ENCODE results near the gene HTT. TPM values are rescaled to one million over a fixed set of nuclear protein-coding genes. Genes with fewer than 3 reads are reported as not detected.
A peak's percentile ranks its signal among the peaks of the same experiment; 100 is the strongest.

HTT gene
- total RNA-seq, 1 experiment from 2014 or later = 64.4 TPM

- Histone ChIP-seq H3K79me1 (ENCODE audit: insufficient read depth, low read depth, low read length, poor library complexity, severe bottlenecking) (no peaks in the 10 kb centered on the region), H2BK12ac (ENCODE audit: insufficient read length, low read depth, low read length) (no peak overlapping the region), H3K56ac (ENCODE audit: insufficient read length, low read depth, low read length) (no peak overlapping the region), H4K8ac (replicated peaks; ENCODE audit: insufficient read length, low read depth, low read length) (no peak overlapping the region), H3K9ac (ENCODE audit: extremely low read depth, insufficient read length, low read length) (no peak overlapping the region), H3K4me1 (ENCODE audit: insufficient read depth, low read length) (peaks cover 3% of the 10 kb centered on the region; the same call in 1 of the 2 replicates), H2BK20ac (ENCODE audit: low read depth, low read length, poor library complexity, severe bottlenecking) (no peak overlapping the region), H4K5ac (ENCODE audit: insufficient read length, low read depth, low read length) (no peak overlapping the region), H3K27ac (ENCODE audit: insufficient read length, low read depth, low read length) (no peak overlapping the region), H2BK120ac (ENCODE audit: low read depth, low read length, poor library complexity, severe bottlenecking) (no peak overlapping the region), H3K4me2 (ENCODE audit: insufficient read depth, insufficient read length, low read length) (no peak overlapping the region), H4K20me1 (ENCODE audit: control insufficient read depth, insufficient read depth, insufficient read length) (no peaks in the 10 kb centered on the region), H2AK5ac (ENCODE audit: insufficient read length, low read length) (no peak overlapping the region), H3K4ac (ENCODE audit: low read depth, low read length) (no peak overlapping the region), H3K14ac (ENCODE audit: insufficient read depth, low read length) (no peak overlapping the region; the same call in 1 of the 2 replicates), H3T11ph (ENCODE audit: low read length) (no peak overlapping the region), H2BK5ac (ENCODE audit: insufficient read length, low read length) (no peak overlapping the region), H2AFZ (ENCODE audit: low read length) (no peak overlapping the region), H3K23me2 (ENCODE audit: insufficient read length, low read depth, low read length, poor library complexity, severe bottlenecking) (no peaks in the 10 kb centered on the region), H2BK15ac (ENCODE audit: low read depth, low read length) (no peak overlapping the region), H3K79me2 (ENCODE audit: insufficient read depth, low read length) (no peaks in the 10 kb centered on the region), H3K18ac (ENCODE audit: insufficient read length, low read depth, low read length) (no peak overlapping the region), H3K9me3 (ENCODE audit: control insufficient read depth, low read depth, low read length) (no peaks in the 10 kb centered on the region), H4K91ac (ENCODE audit: insufficient read length, low read depth, low read length) (no peak overlapping the region), H3K23ac (ENCODE audit: insufficient read length, low read depth, low read length) (no peak overlapping the region), H3K27me3 (ENCODE audit: insufficient read depth, low read length) (no peaks in the 10 kb centered on the region; the same call in 1 of the 2 replicates)
- TF ChIP-seq CTCF (conservative IDR thresholded peaks at IDR 0.05) = no peak
- Mint-ChIP-seq H3K27me3 (ENCODE audit: low read depth) (peaks cover 63% of the 10 kb centered on the region), H3K9me3 (no peaks in the 10 kb centered on the region; a peak in 1 of 5 replicates), H3K4me1 (peaks cover 15 to 47% of the 10 kb centered on the region in 2 experiments), H3K36me3 (ENCODE audit: insufficient read depth in 1 of 3, low read depth in 3 of 3) (peaks cover 44 to 73% (median 68%) of the 10 kb centered on the region in 3 experiments), H3K27ac (peak overlapping the region in 1 of 3 experiments; percentile 83; a peak in 4 of 7 replicates), H3K4me3 (peak overlapping the region in 1 of 2 experiments; percentile 22; a peak in 2 of 5 replicates)
- no peak for DNase-seq
- WGBS (ENCODE audit: extremely low coverage, insufficient read length, low lambda C conversion rate) = no CpG with 5 or more reads among the region's 19 CpGs
Observed at GRCh38 chr4:3237266-3237665, 162.8 kb downstream of the HTT start.
